ENCODE data around the gene DUSP2.
A peak's percentile ranks its signal among the peaks of the same experiment; 100 is the strongest.

The DUSP2 gene

DNA sequence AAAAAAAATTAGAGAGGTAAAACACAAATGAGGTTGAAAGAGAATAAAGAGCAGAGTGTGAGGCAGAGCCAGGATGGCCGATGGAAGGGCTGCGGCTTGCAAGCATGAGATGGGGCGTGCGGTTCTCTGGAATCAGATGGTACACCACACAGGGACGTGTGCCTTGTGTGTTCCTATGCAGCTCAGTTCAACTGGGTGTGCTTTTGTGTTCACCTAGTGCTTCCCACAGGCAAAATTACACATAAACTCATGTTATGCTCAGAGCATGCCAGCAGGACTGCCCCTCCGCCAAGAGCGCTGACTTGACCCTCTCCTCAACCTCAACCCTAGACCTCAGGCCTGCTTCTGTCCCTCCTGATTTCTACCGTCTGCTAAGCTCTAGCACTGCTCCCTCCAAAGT is 38.9 kb upstream of the DUSP2 start:
- TF ChIP-seq, protein P1, sequence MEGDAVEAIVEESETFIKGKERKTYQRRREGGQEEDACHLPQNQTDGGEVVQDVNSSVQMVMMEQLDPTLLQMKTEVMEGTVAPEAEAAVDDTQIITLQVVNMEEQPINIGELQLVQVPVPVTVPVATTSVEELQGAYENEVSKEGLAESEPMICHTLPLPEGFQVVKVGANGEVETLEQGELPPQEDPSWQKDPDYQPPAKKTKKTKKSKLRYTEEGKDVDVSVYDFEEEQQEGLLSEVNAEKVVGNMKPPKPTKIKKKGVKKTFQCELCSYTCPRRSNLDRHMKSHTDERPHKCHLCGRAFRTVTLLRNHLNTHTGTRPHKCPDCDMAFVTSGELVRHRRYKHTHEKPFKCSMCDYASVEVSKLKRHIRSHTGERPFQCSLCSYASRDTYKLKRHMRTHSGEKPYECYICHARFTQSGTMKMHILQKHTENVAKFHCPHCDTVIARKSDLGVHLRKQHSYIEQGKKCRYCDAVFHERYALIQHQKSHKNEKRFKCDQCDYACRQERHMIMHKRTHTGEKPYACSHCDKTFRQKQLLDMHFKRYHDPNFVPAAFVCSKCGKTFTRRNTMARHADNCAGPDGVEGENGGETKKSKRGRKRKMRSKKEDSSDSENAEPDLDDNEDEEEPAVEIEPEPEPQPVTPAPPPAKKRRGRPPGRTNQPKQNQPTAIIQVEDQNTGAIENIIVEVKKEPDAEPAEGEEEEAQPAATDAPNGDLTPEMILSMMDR (IDR thresholded peaks at IDR 0.05; ENCODE audit: low read depth, low read length): no peak
- no peak for DNase-seq (ENCODE audit: low read depth, low spot score)
- no peak overlapping the region for H3K4me3 ChIP-seq (ENCODE audit: low read depth, low read length)
- in situ Hi-C loops (cut with HindIII; ENCODE audit: low sequenced_read_pairs): no loop called here

DNA sequence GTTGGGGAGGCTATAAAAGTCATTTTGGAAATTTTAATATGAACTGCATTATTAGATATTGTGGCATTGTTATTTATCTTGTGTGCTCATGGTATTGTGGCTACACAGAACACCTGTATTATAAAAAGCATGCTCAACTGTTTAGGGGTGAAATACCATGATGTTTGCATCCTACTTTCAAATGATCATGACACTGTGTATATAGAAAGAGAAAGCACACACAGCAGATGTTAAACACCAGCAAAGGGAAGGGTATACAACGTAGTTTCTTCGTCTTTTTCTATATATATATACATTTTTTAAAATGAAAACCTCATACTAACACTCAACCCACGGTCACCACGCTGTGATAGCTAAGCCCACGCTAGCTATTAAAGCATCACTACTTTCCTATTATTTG is 36.3 kb upstream of the DUSP2 start:
- no peak for DNase-seq (ENCODE audit: low read depth, low spot score)
- in situ Hi-C loops (cut with HindIII; ENCODE audit: low sequenced_read_pairs): no loop called here
- H3K4me3 ChIP-seq (ENCODE audit: low read depth, low read length): no peak overlapping the region
- TF ChIP-seq, protein P1 (IDR thresholded peaks at IDR 0.05; ENCODE audit: low read depth, low read length): no peak

- TF ChIP-seq, protein P1 (IDR thresholded peaks at IDR 0.05; ENCODE audit: low read depth, low read length): no peak
- no peak for DNase-seq (ENCODE audit: low read depth, low spot score)
- in situ Hi-C loops (cut with HindIII; ENCODE audit: low sequenced_read_pairs): no loop called here
- H3K4me3 ChIP-seq (ENCODE audit: low read depth, low read length): no peak overlapping the region
These were observed 35.3 kb upstream of the DUSP2 start for GRCh38 chr2:96180521-96180920.

DNA sequence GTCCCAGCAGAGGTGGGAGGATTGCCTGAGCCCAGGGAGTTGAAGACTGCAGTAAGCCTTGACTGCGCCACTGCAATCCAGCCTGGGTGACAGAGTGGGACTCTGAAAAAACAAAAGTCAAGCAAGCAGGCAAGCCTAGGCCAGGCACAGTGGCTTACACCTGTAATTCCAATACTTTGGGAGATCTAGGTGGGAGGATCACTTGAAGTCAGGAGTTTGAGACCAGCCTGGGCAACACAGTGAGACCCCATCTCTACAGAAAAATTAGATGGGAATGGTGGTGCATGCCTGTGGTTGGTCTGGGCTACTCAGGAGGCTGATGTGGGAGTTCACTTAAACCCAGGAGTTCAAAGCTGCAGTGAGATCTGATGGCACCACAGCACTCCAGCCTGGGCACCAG is 34.8 kb upstream of the DUSP2 start:
- in situ Hi-C loops (cut with HindIII; ENCODE audit: low sequenced_read_pairs): no loop called here
- no peak overlapping the region for H3K4me3 ChIP-seq (ENCODE audit: low read depth, low read length)
- TF ChIP-seq, protein P1 (IDR thresholded peaks at IDR 0.05; ENCODE audit: low read depth, low read length): no peak
- no peak for DNase-seq (ENCODE audit: low read depth, low spot score)

GRCh38 chr2:96176661-96177060 is 31.4 kb upstream of the DUSP2 start:
- H3K4me3 ChIP-seq (ENCODE audit: low read depth, low read length): no peak overlapping the region
- TF ChIP-seq, protein P1 (IDR thresholded peaks at IDR 0.05; ENCODE audit: low read depth, low read length): no peak
- no peak for DNase-seq (ENCODE audit: low read depth, low spot score)
- in situ Hi-C loops (cut with HindIII; ENCODE audit: low sequenced_read_pairs): no loop called here

DNA sequence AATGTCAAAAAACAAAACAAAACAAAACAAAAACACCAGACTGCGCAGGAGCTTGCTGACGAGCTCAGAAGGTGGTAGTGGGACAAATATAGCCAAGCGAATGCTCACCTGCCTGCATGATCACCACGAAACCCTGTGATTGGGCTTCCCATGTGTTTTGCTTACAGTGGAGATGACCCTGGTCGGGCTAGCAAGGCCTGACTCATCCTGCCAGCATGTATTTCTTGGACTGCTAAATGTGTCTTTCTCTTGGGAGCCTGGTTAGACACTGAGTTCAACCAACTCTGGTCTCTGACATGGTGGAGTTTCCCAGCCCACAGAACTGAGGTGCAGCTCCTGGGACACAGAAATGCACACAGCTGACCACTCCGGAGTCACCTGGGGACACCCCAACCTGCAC is 30.7 kb upstream of the DUSP2 start:
- DNase-seq (ENCODE audit: low read depth, low spot score): peak; percentile 73
- no peak overlapping the region for H3K4me3 ChIP-seq (ENCODE audit: low read depth, low read length)
- TF ChIP-seq, protein P1 (IDR thresholded peaks at IDR 0.05; ENCODE audit: low read depth, low read length): no peak
- in situ Hi-C loops (cut with HindIII; ENCODE audit: low sequenced_read_pairs): no loop called here

Data from astrocyte of the spinal cord (primary cell).